Stimulated activated CD4-positive, alpha-beta T cell treated with anti-CD3 and anti-CD28 coated beads, TNF-alpha, amount 100 ng/mL, for 24 hours (primary cell): Measurements from ENCODE around the gene ARMC8.

Experiments used
- DNase-seq, 3 experiments: peaks; one replicate each; pipeline ENCODE4 v3.0.0-alpha.2; 2020; ENCODE audit warnings: low read depth in 3 of 3

ARMC8 gene

GRCh38 chr3:138307899-138308298, 120.8 kb downstream of the ARMC8 start:
- no peak for DNase-seq

- DNase-seq: no peak
Observed at GRCh38 chr3:138308783-138309182, 121.7 kb downstream of the ARMC8 start.

- no peak for DNase-seq
Observed at GRCh38 chr3:138310494-138310893, 123.4 kb downstream of the ARMC8 start.

- DNase-seq: no peak
Observed at GRCh38 chr3:138314751-138315150, 127.7 kb downstream of the ARMC8 start.

GRCh38 chr3:138317687-138318086, 130.6 kb downstream of the ARMC8 start:
- no peak for DNase-seq

- DNase-seq: no peak
Observed at GRCh38 chr3:138323971-138324370, 136.9 kb downstream of the ARMC8 start.

- no peak for DNase-seq
Observed at GRCh38 chr3:138325990-138326389, 138.9 kb downstream of the ARMC8 start.

- no peak for DNase-seq
Observed at GRCh38 chr3:138326866-138327595, 139.9 kb downstream of the ARMC8 start.

- DNase-seq: no peak
Observed at GRCh38 chr3:138327831-138328230, 140.7 kb downstream of the ARMC8 start.

- DNase-seq: no peak
Observed at GRCh38 chr3:138328341-138328740, 141.2 kb downstream of the ARMC8 start.

- peak; percentile 72 to 87 (median 79) for DNase-seq
Observed at GRCh38 chr3:138329127-138329983, 142.3 kb downstream of the ARMC8 start, which contains the start of gene NME9. NME9 (minus strand) TSS chr3:138329851; CDS start chr3:138329335, 516 bp downstream.

- no peak for DNase-seq
Observed at GRCh38 chr3:138329984-138330293, 142.8 kb downstream of the ARMC8 start.

- no peak for DNase-seq
Observed at GRCh38 chr3:138331143-138331894, 144.2 kb downstream of the ARMC8 start.

- DNase-seq: no peak
Observed at GRCh38 chr3:138332472-138333073, 145.5 kb downstream of the ARMC8 start.

- DNase-seq: no peak
Observed at GRCh38 chr3:138334608-138335007, 147.5 kb downstream of the ARMC8 start.

GRCh38 chr3:138336454-138336999, 149.4 kb downstream of the ARMC8 start:
- no peak for DNase-seq

GRCh38 chr3:138338244-138338643, 151.1 kb downstream of the ARMC8 start:
- DNase-seq: no peak

- DNase-seq: no peak
Observed at GRCh38 chr3:138338811-138339210, 151.7 kb downstream of the ARMC8 start.

GRCh38 chr3:138340511-138340910, 153.4 kb downstream of the ARMC8 start:
- DNase-seq: no peak

- DNase-seq: no peak
Observed at GRCh38 chr3:138344754-138345153, 157.7 kb downstream of the ARMC8 start.
